ENCODE results near the gene ITGA5. TPM values are rescaled to one million over a fixed set of nuclear protein-coding genes. Genes with fewer than 3 reads are reported as not detected.

Gene ITGA5
- total RNA-seq, 1 experiment from 2014 or later = 12.2 TPM

- no peak overlapping the region for H2AK5ac ChIP-seq (ENCODE audit: insufficient read length, low read length)
- no peak overlapping the region for H3K27ac ChIP-seq (ENCODE audit: insufficient read length, low read depth, low read length)
- no peak overlapping the region for H3K4ac ChIP-seq (ENCODE audit: low read depth, low read length)
- H2BK12ac ChIP-seq (ENCODE audit: insufficient read length, low read depth, low read length) = no peak overlapping the region
- no peak overlapping the region for H3K14ac ChIP-seq (ENCODE audit: insufficient read depth, low read length)
- Mint-ChIP-seq H3K4me1 (peaks cover 75 to 81% of the 10 kb centered on the region in 2 experiments), H3K4me3 (no peak overlapping the region; a peak in 1 of 5 replicates), H3K9me3 (no peaks in the 10 kb centered on the region), H3K27ac (no peak overlapping the region), H3K27me3 (ENCODE audit: low read depth) (peaks cover 17% of the 10 kb centered on the region), H3K36me3 (ENCODE audit: insufficient read depth in 1 of 3, low read depth in 3 of 3) (peaks cover 2 to 6% (median 2%) of the 10 kb centered on the region in 3 experiments; a peak in 5 of 7 replicates)
- H3K9me3 ChIP-seq (ENCODE audit: control insufficient read depth, low read depth, low read length) = no peaks in the 10 kb centered on the region
- no peaks in the 10 kb centered on the region for H3K27me3 ChIP-seq (ENCODE audit: insufficient read depth, low read length)
- H4K91ac ChIP-seq (ENCODE audit: insufficient read length, low read depth, low read length) = no peak overlapping the region
- H2BK15ac ChIP-seq (ENCODE audit: low read depth, low read length) = no peak overlapping the region
- no peak overlapping the region for H3K18ac ChIP-seq (ENCODE audit: insufficient read length, low read depth, low read length)
- WGBS (ENCODE audit: extremely low coverage, insufficient read length, low lambda C conversion rate) = no CpG with 5 or more reads among the region's 4 CpGs
- TF ChIP-seq CTCF (conservative IDR thresholded peaks at IDR 0.05) = no peak
- H3K23ac ChIP-seq (ENCODE audit: insufficient read length, low read depth, low read length) = no peak overlapping the region
- H2BK5ac ChIP-seq (ENCODE audit: insufficient read length, low read length) = no peak overlapping the region
- H3K23me2 ChIP-seq (ENCODE audit: insufficient read length, low read depth, low read length, poor library complexity, severe bottlenecking) = peaks cover 26% of the 10 kb centered on the region
- H4K20me1 ChIP-seq (ENCODE audit: control insufficient read depth, insufficient read depth, insufficient read length) = no peaks in the 10 kb centered on the region
- H2AFZ ChIP-seq (ENCODE audit: low read length) = no peak overlapping the region
- H4K8ac ChIP-seq (replicated peaks; ENCODE audit: insufficient read length, low read depth, low read length) = no peak overlapping the region
- H3K79me2 ChIP-seq (ENCODE audit: insufficient read depth, low read length) = no peaks in the 10 kb centered on the region; the same call in 1 of the 2 replicates
- H2BK120ac ChIP-seq (ENCODE audit: low read depth, low read length, poor library complexity, severe bottlenecking) = no peak overlapping the region
- H3K4me2 ChIP-seq (ENCODE audit: insufficient read depth, insufficient read length, low read length) = no peak overlapping the region
- H3K79me1 ChIP-seq (ENCODE audit: insufficient read depth, low read depth, low read length, poor library complexity, severe bottlenecking) = no peaks in the 10 kb centered on the region
- H3K4me1 ChIP-seq (ENCODE audit: insufficient read depth, low read length) = peaks cover 31% of the 10 kb centered on the region
- DNase-seq = no peak
- H3T11ph ChIP-seq (ENCODE audit: low read length) = no peak overlapping the region
- H3K56ac ChIP-seq (ENCODE audit: insufficient read length, low read depth, low read length) = no peak overlapping the region
- no peak overlapping the region for H4K5ac ChIP-seq (ENCODE audit: insufficient read length, low read depth, low read length)
- no peak overlapping the region for H2BK20ac ChIP-seq (ENCODE audit: low read depth, low read length, poor library complexity, severe bottlenecking)
- no peak overlapping the region for H3K9ac ChIP-seq (ENCODE audit: extremely low read depth, insufficient read length, low read length)
These were observed 30.6 kb downstream of the ITGA5 start for GRCh38 chr12:54388237-54389133.
